ENCODE results near the gene MBTPS1. TPM values are rescaled to one million over a fixed set of nuclear protein-coding genes. Genes with fewer than 3 reads are reported as not detected.
"Not testable (repeated sequence)": the region's sequence is repeated elsewhere in the genome, so short reads cannot be mapped to it uniquely, and the experiment has no call there.

The MBTPS1 gene
- total RNA-seq, 2 donors from 2014 or later, result 36.6 to 42.0 TPM

DNA sequence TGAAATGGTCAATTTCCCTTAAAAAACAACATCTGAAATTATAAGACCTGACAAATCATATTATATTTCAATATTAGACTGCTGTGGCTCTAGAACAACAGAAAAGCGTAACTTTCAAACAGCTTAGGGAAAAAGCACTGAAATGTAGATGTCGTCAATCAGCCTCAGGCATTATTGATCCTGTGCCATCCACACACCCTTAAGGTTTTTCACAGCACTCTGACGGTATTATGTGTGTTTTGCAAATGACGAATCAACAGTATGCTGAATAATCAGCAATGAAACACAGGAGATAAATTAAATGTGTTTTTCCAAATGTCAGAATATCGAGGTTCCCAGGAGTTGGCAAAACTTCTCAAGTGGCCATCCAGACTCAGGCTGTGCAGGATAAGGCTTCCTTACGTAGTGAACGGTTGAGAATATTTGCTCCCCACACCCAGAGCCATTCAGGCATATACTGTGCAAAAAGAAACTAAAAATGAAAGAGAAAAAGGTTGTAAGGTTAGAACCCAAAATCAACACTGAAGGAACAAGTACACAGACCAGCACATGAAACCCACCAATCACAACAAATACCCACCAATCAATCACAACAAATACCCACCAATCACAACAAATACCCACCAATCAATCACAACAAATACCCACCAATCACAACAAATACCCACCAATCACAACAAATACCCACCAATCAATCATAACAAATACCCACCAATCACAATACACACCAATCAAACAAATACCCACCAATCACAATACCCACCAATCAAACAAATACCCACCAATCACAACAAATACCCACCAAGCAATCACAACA is 7.7 kb upstream of the MBTPS1 start:
- no peaks in the 10 kb centered on the region for H3K9me3 Mint-ChIP-seq
- H3K4me1 Mint-ChIP-seq (ENCODE audit: low read depth), result no peaks in the 10 kb centered on the region
- H3K36me3 Mint-ChIP-seq (ENCODE audit: insufficient read depth in 2 of 2), result peaks cover 0 to 5% of the 10 kb centered on the region in 2 donors
- DNase-seq (no peak), ATAC-seq (replicated peaks in 1 of 2) (no peak)
- H3K4me3 Mint-ChIP-seq, result no peak overlapping the region
- no peaks in the 10 kb centered on the region for H3K27me3 Mint-ChIP-seq (ENCODE audit: low read depth)
- H3K27ac Mint-ChIP-seq, result peak overlapping the region; percentile 17

GRCh38 chr16:84121007-84121406 is 4.3 kb upstream of the MBTPS1 start:
- ATAC-seq (replicated peaks in 1 of 2) (no peak), DNase-seq (no peak)
- Mint-ChIP-seq H3K4me1 (ENCODE audit: low read depth) (peaks cover 10% of the 10 kb centered on the region), H3K9me3 (no peaks in the 10 kb centered on the region), H3K36me3 (ENCODE audit: insufficient read depth in 2 of 2) (peaks cover 4 to 9% of the 10 kb centered on the region in 2 donors), H3K4me3 (no peak overlapping the region), H3K27me3 (ENCODE audit: low read depth) (no peaks in the 10 kb centered on the region), H3K27ac (no peak overlapping the region)

DNA sequence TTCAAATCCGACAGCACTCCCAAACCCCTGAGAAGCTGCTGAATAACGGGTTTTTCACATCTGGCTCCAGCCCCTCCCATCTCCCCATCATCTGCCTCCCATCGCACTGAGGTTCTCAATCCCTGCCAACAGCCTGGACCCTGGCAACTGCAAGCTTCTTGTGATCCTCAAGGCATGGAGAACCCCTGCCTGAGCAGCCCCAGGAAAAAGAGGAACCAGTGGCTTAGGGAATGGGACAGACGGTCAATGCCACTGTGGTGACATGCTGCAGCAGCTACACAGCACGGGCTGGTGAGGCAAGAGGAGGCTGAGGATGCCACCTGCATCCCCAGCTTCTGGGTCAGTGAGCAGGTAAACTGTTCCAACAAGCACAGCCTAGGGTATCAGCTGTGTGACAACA is 3.3 kb upstream of the MBTPS1 start:
- H3K4me1 Mint-ChIP-seq (ENCODE audit: low read depth), result peaks cover 17% of the 10 kb centered on the region
- no peak overlapping the region for H3K27ac Mint-ChIP-seq
- DNase-seq (no peak), ATAC-seq (replicated peaks in 1 of 2) (no peak)
- H3K36me3 Mint-ChIP-seq (ENCODE audit: insufficient read depth in 2 of 2), result peaks cover 4 to 9% of the 10 kb centered on the region in 2 donors
- no peak overlapping the region for H3K4me3 Mint-ChIP-seq
- no peaks in the 10 kb centered on the region for H3K27me3 Mint-ChIP-seq (ENCODE audit: low read depth)
- H3K9me3 Mint-ChIP-seq, result no peaks in the 10 kb centered on the region

DNA sequence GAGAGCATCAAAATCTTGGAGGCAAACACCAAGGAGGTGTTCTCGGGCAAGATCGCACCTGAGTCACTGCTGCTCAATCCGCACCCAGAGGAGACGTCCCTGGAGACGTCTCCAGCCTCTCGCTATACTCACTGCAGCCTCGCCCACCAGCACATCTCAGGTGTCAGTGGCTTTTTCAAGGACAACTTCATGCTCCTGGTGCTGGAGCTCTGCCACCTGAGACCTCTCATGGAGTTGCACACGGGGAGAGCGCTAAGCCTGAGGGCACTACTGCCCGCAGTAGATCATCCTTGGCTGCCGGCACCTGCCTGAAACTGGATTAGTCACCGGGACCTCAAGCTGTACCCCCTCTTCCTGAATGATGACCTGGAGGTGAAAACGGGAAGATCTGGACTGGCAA is 2.6 kb upstream of the MBTPS1 start:
- Mint-ChIP-seq H3K4me3 (no peak overlapping the region), H3K4me1 (ENCODE audit: low read depth) (peaks cover 22% of the 10 kb centered on the region), H3K36me3 (ENCODE audit: insufficient read depth in 2 of 2) (peaks cover 4 to 9% of the 10 kb centered on the region in 2 donors), H3K27me3 (ENCODE audit: low read depth) (no peaks in the 10 kb centered on the region), H3K9me3 (no peaks in the 10 kb centered on the region), H3K27ac (no peak overlapping the region)
- no peak for ATAC-seq (replicated peaks in 1 of 2)
- no peak for DNase-seq

- peak overlapping the region; percentile 95 to 99 for H3K4me3 Mint-ChIP-seq
- ATAC-seq (replicated peaks in 1 of 2); H3K27ac Mint-ChIP-seq; H3K36me3 Mint-ChIP-seq (ENCODE audit: insufficient read depth in 2 of 2); H3K9me3 Mint-ChIP-seq; H3K27me3 Mint-ChIP-seq (ENCODE audit: low read depth); DNase-seq: not testable (repeated sequence)
- peaks cover 25% of the 10 kb centered on the region for H3K4me1 Mint-ChIP-seq (ENCODE audit: low read depth)
Measured at GRCh38 chr16:84118315-84118714, 1.6 kb upstream of the MBTPS1 start.

GRCh38 chr16:84117494-84117843 is 727 bp upstream of the MBTPS1 start:
- Mint-ChIP-seq H3K27me3 (ENCODE audit: low read depth) (no peaks in the 10 kb centered on the region), H3K4me1 (ENCODE audit: low read depth) (peaks cover 30% of the 10 kb centered on the region), H3K27ac (peak overlapping the region; percentile 95), H3K4me3 (peak overlapping the region; percentile 95 to 99), H3K36me3 (ENCODE audit: insufficient read depth in 2 of 2) (peaks cover 4% of the 10 kb centered on the region in 2 donors), H3K9me3 (no peaks in the 10 kb centered on the region)
- peak in 1 of 2 donors; percentile 49 for DNase-seq
- no peak for ATAC-seq (replicated peaks in 1 of 2)

- H3K27me3 Mint-ChIP-seq (ENCODE audit: low read depth), result no peaks in the 10 kb centered on the region
- peak overlapping the region; percentile 89 to 98 for H3K4me3 Mint-ChIP-seq
- DNase-seq, result no peak
- H3K36me3 Mint-ChIP-seq (ENCODE audit: insufficient read depth in 2 of 2), result peaks cover 4% of the 10 kb centered on the region in 2 donors
- ATAC-seq (replicated peaks in 1 of 2), result peak; percentile 54 to 57
- H3K9me3 Mint-ChIP-seq, result no peaks in the 10 kb centered on the region
- H3K27ac Mint-ChIP-seq, result peak overlapping the region; percentile 98
- H3K4me1 Mint-ChIP-seq (ENCODE audit: low read depth), result peaks cover 43% of the 10 kb centered on the region
Measured at GRCh38 chr16:84115919-84116719, 623 bp downstream of the MBTPS1 start.

DNA sequence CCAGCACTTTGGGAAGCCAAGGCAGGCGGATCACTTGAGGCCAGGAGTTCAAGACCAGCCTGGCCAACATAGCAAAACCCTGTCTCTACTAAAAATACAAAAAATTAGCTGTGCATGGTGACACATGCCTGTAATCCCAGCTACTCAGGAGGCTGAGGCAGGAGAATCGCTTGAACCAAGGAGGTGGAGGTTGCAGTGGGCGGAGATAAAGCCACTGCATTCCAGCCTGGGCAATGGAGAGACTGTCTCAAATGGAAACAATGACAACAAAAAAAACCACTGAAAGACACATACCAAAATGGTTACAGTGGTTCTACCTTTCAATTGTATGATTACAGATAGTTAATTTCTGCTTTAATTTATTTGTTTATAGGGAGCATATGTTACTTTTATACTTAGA is 4.8 kb downstream of the MBTPS1 start:
- not testable (repeated sequence) for ATAC-seq (replicated peaks in 1 of 2); H3K27ac Mint-ChIP-seq; H3K27me3 Mint-ChIP-seq (ENCODE audit: low read depth); H3K36me3 Mint-ChIP-seq (ENCODE audit: insufficient read depth in 2 of 2); H3K9me3 Mint-ChIP-seq; H3K4me3 Mint-ChIP-seq
- peak; percentile 13 to 39 for DNase-seq
- peaks cover 54% of the 10 kb centered on the region for H3K4me1 Mint-ChIP-seq (ENCODE audit: low read depth)

DNA sequence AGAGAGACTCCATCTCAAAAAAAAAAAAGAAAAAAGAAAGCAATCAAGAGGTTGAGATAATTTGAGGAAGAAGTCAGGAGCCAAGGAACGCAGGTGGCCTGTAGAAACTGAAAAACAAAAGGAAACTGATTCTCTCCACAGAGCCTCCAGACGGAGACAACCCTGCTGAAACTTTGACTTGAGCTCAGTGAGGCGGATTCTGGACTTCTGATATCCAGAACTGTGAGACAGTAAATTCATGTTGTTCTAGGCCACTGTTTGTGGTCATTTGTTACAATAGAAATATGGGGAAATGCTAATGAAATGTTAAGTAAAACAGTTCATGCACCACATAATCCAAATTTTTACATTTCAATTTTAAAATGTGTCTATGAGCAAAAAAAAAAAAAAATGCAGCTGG is 5.2 kb downstream of the MBTPS1 start:
- Mint-ChIP-seq H3K27ac (peak overlapping the region; percentile 91), H3K9me3 (no peaks in the 10 kb centered on the region), H3K4me3 (peak overlapping the region in 1 of 2 donors; percentile 12), H3K4me1 (ENCODE audit: low read depth) (peaks cover 58% of the 10 kb centered on the region), H3K36me3 (ENCODE audit: insufficient read depth in 2 of 2) (peaks cover 1 to 2% of the 10 kb centered on the region in 2 donors), H3K27me3 (ENCODE audit: low read depth) (no peaks in the 10 kb centered on the region)
- DNase-seq, result no peak
- no peak for ATAC-seq (replicated peaks in 1 of 2)

DNA sequence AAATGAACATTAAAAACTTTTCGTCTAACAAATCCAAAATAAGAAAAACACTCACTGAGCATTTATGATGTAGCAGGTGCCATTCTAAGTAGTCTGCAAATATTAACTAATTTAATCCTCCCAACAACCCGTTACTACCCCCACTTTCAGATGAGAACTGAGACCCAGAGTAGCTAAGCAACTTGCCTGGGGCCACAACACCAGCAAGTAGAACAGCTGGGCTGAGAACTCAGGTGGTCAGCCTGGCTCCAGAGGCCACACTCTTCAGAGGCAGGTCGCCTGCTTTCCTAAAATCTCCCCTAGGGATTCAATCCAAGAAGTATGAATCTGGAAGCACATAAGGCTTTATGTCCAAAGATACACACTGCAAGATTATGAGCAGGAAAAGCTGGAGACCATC is 6.2 kb downstream of the MBTPS1 start:
- H3K27ac Mint-ChIP-seq, result peak overlapping the region; percentile 18
- no peak overlapping the region for H3K4me3 Mint-ChIP-seq
- DNase-seq (no peak), ATAC-seq (replicated peaks in 1 of 2) (no peak)
- no peaks in the 10 kb centered on the region for H3K9me3 Mint-ChIP-seq
- no peaks in the 10 kb centered on the region for H3K27me3 Mint-ChIP-seq (ENCODE audit: low read depth)
- H3K36me3 Mint-ChIP-seq (ENCODE audit: insufficient read depth in 2 of 2), result peaks cover 1 to 2% of the 10 kb centered on the region in 2 donors
- peaks cover 61% of the 10 kb centered on the region for H3K4me1 Mint-ChIP-seq (ENCODE audit: low read depth)

DNA sequence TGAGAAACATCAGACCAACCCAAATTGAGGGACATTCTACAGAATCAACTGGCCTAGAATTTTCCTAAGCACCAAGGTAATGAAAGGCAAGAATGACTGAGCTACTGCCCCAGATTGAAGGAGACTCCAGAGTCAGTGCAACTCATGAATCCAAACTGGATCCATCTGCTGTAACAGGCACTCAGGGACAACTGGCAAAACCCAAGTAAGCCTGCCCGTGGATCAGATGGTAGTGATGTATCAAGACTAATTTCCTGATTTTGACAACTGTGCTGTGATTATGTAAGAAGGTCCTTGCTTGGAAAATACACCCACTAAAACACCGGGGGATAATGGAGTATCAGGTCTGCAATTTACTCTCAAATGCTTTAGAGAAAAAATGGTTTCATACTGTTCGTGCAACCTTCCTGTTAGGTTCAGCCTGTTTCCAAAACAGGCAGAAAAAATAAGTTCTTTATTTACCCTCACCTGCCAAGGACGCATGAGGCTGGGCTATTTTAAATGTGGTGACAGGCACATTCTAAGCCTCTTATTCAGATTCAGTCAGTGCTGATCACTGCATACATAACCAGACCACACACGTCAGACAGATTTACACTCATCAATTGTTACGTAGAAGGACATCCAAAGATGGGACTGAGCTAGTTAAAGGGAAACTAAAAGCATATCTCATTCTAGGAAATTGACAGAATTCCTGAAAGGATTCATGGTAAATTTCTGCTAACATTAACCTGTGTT is 7.0 kb downstream of the MBTPS1 start:
- Mint-ChIP-seq H3K27ac (no peak overlapping the region), H3K9me3 (no peaks in the 10 kb centered on the region), H3K36me3 (ENCODE audit: insufficient read depth in 2 of 2) (peaks cover 1 to 2% of the 10 kb centered on the region in 2 donors), H3K4me1 (ENCODE audit: low read depth) (peaks cover 57% of the 10 kb centered on the region), H3K27me3 (ENCODE audit: low read depth) (no peaks in the 10 kb centered on the region), H3K4me3 (no peak overlapping the region)
- DNase-seq (no peak), ATAC-seq (replicated peaks in 1 of 2) (peak in 1 of 2 donors; percentile 36)

- Mint-ChIP-seq H3K4me1 (ENCODE audit: low read depth) (peaks cover 53% of the 10 kb centered on the region), H3K9me3 (no peaks in the 10 kb centered on the region), H3K27me3 (ENCODE audit: low read depth) (no peaks in the 10 kb centered on the region), H3K36me3 (ENCODE audit: insufficient read depth in 2 of 2) (peaks cover 1 to 2% of the 10 kb centered on the region in 2 donors), H3K27ac (no peak overlapping the region), H3K4me3 (no peak overlapping the region)
- DNase-seq (no peak), ATAC-seq (replicated peaks in 1 of 2) (no peak)
Measured at GRCh38 chr16:84107921-84108320, 8.8 kb downstream of the MBTPS1 start.
